Memory B cell (primary cell): Measurements from ENCODE around the gene BPIFB6.

Experiments used
- ATAC-seq: fragments of 150-1000 bp; cut with Tn5 transposase; 2 replicates; pipeline ENCODE4 v1.10.0; 2021; ENCODE audit warnings: low read depth, mild to moderate bottlenecking, moderate library complexity
- DNase-seq, 2 donors: peaks; one replicate each; pipeline ENCODE4 v3.0.0; 2022; ENCODE audit warnings: low spot score in 2 of 2
- H3K27ac Mint-ChIP-seq: one replicate; pipeline ENCODE4 v1.8.0; 2022; ENCODE audit warnings: mild to moderate bottlenecking, moderate library complexity, mixed read lengths
- H3K27me3 Mint-ChIP-seq: one replicate; pipeline ENCODE4 v1.8.0; 2022; ENCODE audit warnings: mixed read lengths
- H3K36me3 Mint-ChIP-seq: one replicate; pipeline ENCODE4 v1.8.0; 2022; ENCODE audit warnings: mild to moderate bottlenecking, mixed read lengths
- H3K4me1 Mint-ChIP-seq: one replicate; pipeline ENCODE4 v1.8.0; 2022; ENCODE audit warnings: mixed read lengths
- H3K4me3 Mint-ChIP-seq: one replicate; pipeline ENCODE4 v1.8.0; 2022; ENCODE audit warnings: mild to moderate bottlenecking, moderate library complexity, mixed read lengths
- H3K9me3 Mint-ChIP-seq: one replicate; pipeline ENCODE4 v1.8.0; 2022; ENCODE audit warnings: mixed read lengths

BPIFB6 gene

DNA sequence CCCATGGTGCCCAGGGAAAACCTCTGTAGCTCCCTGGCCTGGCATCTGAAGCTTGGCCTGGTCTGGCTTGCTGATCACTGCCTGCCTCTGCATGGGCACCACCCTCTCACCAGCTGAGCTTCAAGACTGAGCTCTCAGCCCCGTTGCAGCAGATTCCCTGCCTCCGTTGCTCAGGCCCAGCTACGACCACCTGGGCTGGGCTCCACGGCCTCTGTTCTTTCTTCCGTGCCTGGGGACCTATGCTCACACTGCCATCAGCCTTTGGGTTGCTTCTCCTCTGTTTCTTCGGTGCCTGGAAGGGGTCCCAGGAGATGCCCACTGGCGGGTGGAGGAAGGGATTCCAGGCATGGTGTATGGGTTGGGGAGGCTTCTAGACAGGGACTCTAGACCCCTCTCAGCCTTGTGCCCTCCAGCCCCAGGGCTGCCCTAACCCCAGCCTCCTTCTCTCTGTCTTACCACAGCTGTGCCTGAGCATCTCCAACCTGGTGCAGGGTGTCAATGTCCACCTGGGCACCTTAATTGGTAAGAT, 14.8 kb upstream of the BPIFB6 start:
- ATAC-seq (no peak), DNase-seq (no peak)
- Mint-ChIP-seq H3K27ac (peak overlapping the region; percentile 19), H3K36me3 (no peaks in the 10 kb centered on the region), H3K4me3 (no peak overlapping the region), H3K4me1 (peaks cover 7% of the 10 kb centered on the region), H3K9me3 (no peaks in the 10 kb centered on the region), H3K27me3 (no peaks in the 10 kb centered on the region)

DNA sequence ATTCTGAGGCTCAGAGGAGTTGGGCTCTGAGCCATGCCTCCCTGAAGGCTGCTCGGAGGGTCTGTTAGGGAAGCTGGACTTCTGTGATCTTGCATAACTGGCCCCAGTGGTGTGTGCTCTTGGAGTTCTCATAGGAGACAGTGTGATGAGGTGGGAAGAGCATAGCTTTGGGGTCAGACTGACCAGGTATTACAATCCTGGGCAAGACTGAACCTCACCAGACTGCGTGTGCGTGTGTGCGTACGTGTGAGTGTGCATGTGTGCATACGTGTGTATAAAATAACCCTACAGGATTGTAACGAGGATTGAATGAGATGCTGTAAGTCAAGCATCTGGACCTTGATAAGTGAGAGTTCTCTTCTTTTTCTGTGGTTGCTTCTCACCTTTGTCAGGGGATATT, 13.9 kb upstream of the BPIFB6 start:
- ATAC-seq (no peak), DNase-seq (no peak)
- Mint-ChIP-seq H3K4me1 (peaks cover 7% of the 10 kb centered on the region), H3K27me3 (no peaks in the 10 kb centered on the region), H3K9me3 (no peaks in the 10 kb centered on the region), H3K4me3 (no peak overlapping the region), H3K27ac (no peak overlapping the region), H3K36me3 (no peaks in the 10 kb centered on the region)

GRCh38 chr20:33018169-33018931, 13.1 kb upstream of the BPIFB6 start:
- ATAC-seq (no peak), DNase-seq (no peak)
- H3K9me3 Mint-ChIP-seq = no peaks in the 10 kb centered on the region
- H3K36me3 Mint-ChIP-seq = no peaks in the 10 kb centered on the region
- H3K27ac Mint-ChIP-seq = no peak overlapping the region
- no peak overlapping the region for H3K4me3 Mint-ChIP-seq
- peaks cover 7% of the 10 kb centered on the region for H3K4me1 Mint-ChIP-seq
- H3K27me3 Mint-ChIP-seq = no peaks in the 10 kb centered on the region

DNA sequence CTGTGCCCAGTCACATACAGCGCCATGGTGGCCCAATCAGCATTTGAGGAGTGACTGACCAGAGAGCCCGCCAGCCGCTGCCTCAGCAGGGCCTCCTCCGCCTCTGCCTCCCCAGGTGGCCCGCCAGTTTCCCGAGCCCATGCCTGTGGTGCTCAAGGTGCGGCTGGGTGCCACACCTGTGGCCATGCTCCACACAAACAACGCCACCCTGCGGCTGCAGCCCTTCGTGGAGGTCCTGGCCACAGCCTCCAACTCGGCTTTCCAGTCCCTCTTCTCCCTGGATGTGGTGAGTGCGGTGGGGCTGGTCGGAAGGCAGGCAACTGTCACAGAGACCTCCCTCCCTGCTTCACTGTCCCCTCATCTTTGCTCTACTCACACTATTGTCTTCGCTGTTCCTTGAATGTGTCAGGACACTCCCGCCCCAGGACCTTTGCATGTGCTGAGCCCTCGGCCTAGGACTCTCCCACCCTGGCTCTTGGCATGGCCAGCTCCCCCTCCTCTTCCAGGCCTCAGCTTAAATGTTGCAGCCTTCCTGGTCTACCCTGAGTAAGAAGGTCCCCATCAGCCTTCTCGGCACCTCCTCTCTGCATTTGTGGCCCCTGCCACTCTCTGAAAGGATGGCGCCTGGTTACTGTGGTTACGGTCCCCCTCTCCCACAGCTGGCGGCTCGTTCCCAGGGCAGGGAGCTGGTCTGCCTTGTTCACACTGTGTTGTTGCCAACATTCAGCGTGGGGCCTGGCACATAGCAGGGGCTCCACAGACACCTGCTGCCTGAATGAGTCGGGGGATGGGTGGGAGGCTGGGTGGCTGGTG, 11.8 kb upstream of the BPIFB6 start:
- H3K27me3 Mint-ChIP-seq = peaks cover 1% of the 10 kb centered on the region
- DNase-seq = no peak
- H3K36me3 Mint-ChIP-seq = no peaks in the 10 kb centered on the region
- no peak overlapping the region for H3K27ac Mint-ChIP-seq
- H3K4me3 Mint-ChIP-seq = no peak overlapping the region
- H3K4me1 Mint-ChIP-seq = peaks cover 7% of the 10 kb centered on the region
- H3K9me3 Mint-ChIP-seq = no peaks in the 10 kb centered on the region
- no peak for ATAC-seq

DNA sequence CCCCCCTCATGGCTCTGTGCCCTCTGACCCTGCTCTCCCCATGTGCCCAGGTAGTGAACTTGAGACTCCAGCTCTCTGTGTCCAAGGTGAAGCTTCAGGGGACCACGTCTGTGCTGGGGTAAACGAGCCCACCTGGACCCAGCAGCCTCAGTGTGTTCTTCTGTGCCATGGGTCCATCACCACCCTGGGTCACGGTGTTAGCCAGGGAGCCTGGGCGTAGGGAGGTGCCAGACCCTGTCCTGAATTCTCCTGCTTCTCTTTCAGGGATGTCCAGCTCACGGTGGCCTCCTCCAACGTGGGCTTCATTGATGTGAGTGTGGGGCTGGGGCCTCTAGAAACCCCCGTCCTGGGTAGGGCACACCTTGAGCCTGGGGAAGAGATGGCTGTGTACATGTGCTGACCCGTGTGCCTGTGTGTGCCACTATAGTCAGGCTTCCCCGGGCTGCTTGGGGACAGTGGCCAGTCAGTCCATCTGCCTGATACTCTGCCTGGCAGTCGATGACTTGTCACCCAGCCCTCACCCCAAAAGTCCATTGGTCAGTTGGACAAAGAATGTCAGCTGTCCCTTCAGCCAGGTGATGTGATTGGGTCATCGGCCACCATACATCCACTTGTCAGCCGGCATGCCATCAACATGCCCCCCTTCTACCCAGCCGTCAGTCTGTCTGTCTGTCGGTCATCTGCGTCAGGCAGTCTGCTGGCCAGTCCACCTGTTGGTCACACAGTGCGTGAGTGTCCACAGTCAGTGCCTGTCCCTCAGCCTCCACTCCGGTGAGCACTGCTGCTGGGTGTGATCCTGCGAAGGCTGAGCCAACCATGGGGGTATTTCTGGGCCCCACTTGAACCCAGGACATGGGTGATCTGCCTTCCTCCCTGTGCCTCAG, 10.9 kb upstream of the BPIFB6 start:
- Mint-ChIP-seq H3K4me1 (peaks cover 7% of the 10 kb centered on the region), H3K4me3 (no peak overlapping the region), H3K27me3 (peaks cover 1% of the 10 kb centered on the region), H3K9me3 (no peaks in the 10 kb centered on the region), H3K27ac (no peak overlapping the region), H3K36me3 (no peaks in the 10 kb centered on the region)
- no peak for ATAC-seq
- DNase-seq = no peak

- no peak for ATAC-seq
- Mint-ChIP-seq H3K27me3 (peaks cover 1% of the 10 kb centered on the region), H3K4me3 (no peak overlapping the region), H3K9me3 (no peaks in the 10 kb centered on the region), H3K36me3 (no peaks in the 10 kb centered on the region), H3K4me1 (peaks cover 4% of the 10 kb centered on the region), H3K27ac (no peak overlapping the region)
- DNase-seq = no peak
These were observed 9.6 kb upstream of the BPIFB6 start for GRCh38 chr20:33021879-33022278.

DNA sequence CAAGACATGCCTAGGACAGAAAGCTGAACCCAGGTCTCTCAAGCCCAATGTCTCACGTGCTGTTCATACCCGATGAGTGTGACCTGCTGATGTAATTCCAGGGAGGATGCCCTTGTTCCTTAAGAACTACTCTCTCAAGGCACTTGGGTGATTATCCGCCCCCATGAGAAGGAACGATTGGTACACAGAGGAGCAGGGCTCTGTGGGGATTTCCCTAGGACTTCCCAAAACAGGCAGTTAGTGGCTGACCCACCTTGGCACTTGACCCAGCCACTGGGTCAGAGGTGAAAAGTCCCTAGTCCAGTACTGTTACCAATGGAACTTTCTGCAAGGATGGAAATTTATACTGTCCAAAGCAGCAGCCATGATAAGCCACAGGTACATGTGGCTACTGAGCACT, 9.2 kb upstream of the BPIFB6 start:
- Mint-ChIP-seq H3K9me3 (no peaks in the 10 kb centered on the region), H3K36me3 (no peaks in the 10 kb centered on the region), H3K4me1 (peaks cover 4% of the 10 kb centered on the region), H3K4me3 (no peak overlapping the region), H3K27me3 (peaks cover 1% of the 10 kb centered on the region), H3K27ac (no peak overlapping the region)
- ATAC-seq = no peak
- no peak for DNase-seq

DNA sequence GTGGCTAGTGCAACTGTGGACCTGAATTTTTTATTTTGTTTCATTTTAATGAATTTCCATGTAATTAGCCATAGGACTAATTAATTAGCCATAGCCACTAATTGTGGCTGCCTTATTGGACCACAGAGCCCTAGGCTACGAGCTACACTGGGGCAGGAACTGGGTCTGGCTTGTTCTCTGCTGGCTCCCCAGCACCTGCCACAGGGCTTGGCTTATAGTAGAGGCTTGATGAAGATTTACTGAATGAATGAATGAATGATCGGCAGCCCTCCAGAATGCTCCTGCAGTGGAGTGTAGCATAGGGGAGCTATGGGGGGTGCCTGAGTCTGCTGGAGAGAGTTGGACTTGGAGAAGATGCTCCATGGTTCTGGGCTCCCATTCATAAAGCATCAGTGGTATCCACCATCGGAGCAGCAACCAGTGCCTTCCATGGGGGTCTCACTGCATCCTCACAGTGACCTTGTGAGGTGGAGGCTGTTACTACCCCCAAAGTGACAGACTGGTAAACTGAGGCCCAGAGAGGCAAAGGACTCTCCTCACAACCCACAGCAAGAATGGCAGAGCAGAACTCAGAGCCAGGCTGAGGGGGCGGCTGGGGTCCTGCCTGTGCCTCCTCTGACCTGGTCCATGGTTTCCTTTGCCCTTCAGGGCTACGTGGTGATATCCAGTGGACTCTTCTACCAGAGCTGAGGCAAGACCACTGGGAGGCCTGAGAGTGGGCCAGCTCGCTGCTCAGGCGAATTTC, 8.6 kb upstream of the BPIFB6 start:
- ATAC-seq (no peak), DNase-seq (no peak)
- peaks cover 1% of the 10 kb centered on the region for H3K27me3 Mint-ChIP-seq
- H3K4me3 Mint-ChIP-seq = no peak overlapping the region
- no peaks in the 10 kb centered on the region for H3K9me3 Mint-ChIP-seq
- H3K4me1 Mint-ChIP-seq = peaks cover 4% of the 10 kb centered on the region
- H3K27ac Mint-ChIP-seq = no peak overlapping the region
- H3K36me3 Mint-ChIP-seq = no peaks in the 10 kb centered on the region

DNA sequence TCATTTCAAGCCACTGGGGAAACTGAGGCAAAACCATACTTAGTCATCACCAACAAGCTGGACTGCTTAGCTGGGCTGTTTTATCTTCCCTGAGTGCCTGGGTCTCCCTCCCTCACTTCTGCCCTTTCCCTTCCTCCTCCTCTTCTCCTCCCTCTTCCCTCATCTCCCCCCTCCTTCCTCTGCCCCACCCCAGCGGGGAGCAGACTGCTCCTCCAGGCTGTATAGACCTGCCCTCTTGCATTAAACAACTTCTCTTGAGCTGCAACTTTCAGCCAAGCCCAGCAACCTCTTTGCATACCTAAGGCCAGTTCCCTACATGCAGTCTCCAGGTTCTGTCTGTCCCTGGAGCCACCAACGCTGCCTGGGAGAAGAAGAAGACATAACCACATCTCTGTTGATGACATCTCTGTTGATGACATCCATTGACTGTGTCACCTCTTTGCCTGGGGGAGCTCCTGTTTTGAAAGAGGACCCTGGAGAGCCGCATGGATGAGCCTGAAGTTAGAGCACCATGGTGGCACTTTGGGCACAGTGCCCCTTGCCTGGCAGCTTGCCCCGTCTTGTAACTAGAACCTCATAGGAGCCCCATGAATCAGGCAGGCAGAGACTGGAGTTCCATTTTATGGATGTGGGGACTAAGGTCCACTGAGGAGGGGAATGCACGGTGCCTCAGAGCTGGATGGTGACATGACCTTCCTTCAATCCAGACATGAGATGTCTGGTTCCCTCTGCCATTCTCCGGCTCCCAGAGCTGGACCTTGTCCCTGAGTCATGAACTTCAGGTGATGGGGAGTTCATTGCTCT, 7.8 kb upstream of the BPIFB6 start:
- Mint-ChIP-seq H3K36me3 (no peaks in the 10 kb centered on the region), H3K27ac (no peak overlapping the region), H3K4me3 (no peak overlapping the region), H3K27me3 (peaks cover 1% of the 10 kb centered on the region), H3K9me3 (no peaks in the 10 kb centered on the region), H3K4me1 (peaks cover 4% of the 10 kb centered on the region)
- DNase-seq (no peak), ATAC-seq (no peak)

DNA sequence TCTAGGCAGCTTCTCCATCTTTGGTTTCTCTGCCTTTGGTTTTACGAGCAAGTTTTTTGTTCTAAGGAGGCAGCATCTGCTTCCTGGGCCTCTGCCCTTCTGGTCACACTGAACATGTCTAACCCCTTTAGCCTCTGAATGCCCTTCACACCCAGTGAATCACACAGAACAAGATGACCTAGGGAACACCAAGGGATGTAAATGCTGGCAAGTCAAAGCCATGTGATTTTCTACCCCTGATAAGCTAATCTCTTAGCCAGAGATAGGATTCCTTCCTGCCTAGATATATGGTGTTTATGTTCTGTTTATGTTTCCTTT, 7.2 kb upstream of the BPIFB6 start:
- H3K4me3 Mint-ChIP-seq = no peak overlapping the region
- peaks cover 4% of the 10 kb centered on the region for H3K4me1 Mint-ChIP-seq
- H3K9me3 Mint-ChIP-seq = no peaks in the 10 kb centered on the region
- ATAC-seq (no peak), DNase-seq (no peak)
- H3K36me3 Mint-ChIP-seq = no peaks in the 10 kb centered on the region
- H3K27ac Mint-ChIP-seq = no peak overlapping the region
- peaks cover 1% of the 10 kb centered on the region for H3K27me3 Mint-ChIP-seq

DNA sequence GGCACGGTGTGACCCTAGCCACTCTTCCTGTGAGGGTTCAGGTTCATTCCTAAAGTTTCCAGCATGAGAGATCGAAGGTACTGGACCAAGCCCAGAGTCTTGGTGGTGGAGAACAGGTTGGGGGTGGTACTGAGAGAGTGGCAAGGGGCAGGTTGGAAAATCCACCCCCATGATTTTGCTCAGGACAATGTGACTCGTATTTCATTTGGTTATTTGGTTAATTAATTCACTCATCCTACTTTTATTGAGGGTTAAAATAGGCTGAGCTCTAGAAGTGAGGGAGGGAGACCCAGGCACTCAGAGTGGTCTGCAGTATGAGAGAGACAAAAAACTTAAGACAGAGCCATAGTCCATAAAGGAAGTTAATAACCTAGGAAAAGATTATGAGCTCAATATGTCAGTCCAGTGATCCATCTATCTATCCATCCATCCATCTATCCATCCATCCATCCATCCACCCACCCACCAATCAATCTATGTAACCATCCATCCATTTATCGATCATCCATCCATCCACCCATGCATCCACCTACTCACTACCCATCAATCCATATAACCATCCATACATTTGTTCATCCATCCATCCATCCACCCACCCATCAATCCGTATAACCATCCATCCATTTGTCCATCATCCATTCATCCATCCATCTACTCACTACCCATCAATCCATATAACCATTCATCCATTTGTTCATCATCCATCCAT, 6.7 kb upstream of the BPIFB6 start:
- DNase-seq = no peak
- H3K27me3 Mint-ChIP-seq = peaks cover 1% of the 10 kb centered on the region
- H3K4me1 Mint-ChIP-seq = peaks cover 4% of the 10 kb centered on the region
- H3K9me3 Mint-ChIP-seq = no peaks in the 10 kb centered on the region
- H3K27ac Mint-ChIP-seq = no peak overlapping the region
- H3K36me3 Mint-ChIP-seq = no peaks in the 10 kb centered on the region
- H3K4me3 Mint-ChIP-seq = no peak overlapping the region
- ATAC-seq = no peak

- Mint-ChIP-seq H3K36me3 (no peaks in the 10 kb centered on the region), H3K4me1 (peaks cover 4% of the 10 kb centered on the region), H3K27me3 (peaks cover 1% of the 10 kb centered on the region), H3K27ac (no peak overlapping the region), H3K9me3 (no peaks in the 10 kb centered on the region), H3K4me3 (no peak overlapping the region)
- ATAC-seq (no peak), DNase-seq (no peak)
These were observed 6.1 kb upstream of the BPIFB6 start for GRCh38 chr20:33025318-33025876.
